EH (cell line): ENCODE data around the gene KRT80.
A peak's percentile ranks its signal among the peaks of the same experiment; 100 is the strongest.

ENCODE experiments used
- DNase-seq: peaks from one replicate; pipeline ENCODE4 v3.0.0-alpha.2; 2015; ENCODE audit warnings: low read depth

KRT80 gene

GRCh38 chr12:52210925-52211650, 19.3 kb upstream of the KRT80 start:
- DNase-seq: no peak

GRCh38 chr12:52210186-52210924, 18.5 kb upstream of the KRT80 start:
- peak; percentile 86 for DNase-seq

- no peak for DNase-seq
These were observed 17.5 kb upstream of the KRT80 start for GRCh38 chr12:52209321-52209720.

- no peak for DNase-seq
These were observed 16.8 kb upstream of the KRT80 start for GRCh38 chr12:52208424-52209165.

GRCh38 chr12:52207895-52208294, 16.1 kb upstream of the KRT80 start:
- peak; percentile 54 for DNase-seq

DNA sequence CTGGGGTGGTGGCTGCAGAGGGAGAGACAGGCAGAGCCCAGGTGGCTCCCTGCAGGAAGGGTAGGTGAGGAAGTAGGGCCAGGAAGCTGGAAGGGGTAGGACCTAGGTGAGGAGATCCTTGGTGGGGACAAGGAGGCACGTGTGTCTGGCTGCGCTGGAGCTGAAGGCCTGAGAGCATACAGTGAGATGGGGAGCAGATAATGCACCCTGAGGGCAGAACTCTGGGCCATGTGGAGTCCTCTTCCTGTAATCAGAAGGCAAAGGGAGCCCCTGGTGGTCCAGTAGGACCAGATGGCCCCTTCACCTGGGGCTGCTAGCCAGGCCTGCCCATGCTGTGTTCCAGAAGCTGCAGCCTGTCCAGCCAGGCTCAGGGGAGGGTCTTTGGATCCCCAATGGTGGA, 15.3 kb upstream of the KRT80 start:
- no peak for DNase-seq

DNA sequence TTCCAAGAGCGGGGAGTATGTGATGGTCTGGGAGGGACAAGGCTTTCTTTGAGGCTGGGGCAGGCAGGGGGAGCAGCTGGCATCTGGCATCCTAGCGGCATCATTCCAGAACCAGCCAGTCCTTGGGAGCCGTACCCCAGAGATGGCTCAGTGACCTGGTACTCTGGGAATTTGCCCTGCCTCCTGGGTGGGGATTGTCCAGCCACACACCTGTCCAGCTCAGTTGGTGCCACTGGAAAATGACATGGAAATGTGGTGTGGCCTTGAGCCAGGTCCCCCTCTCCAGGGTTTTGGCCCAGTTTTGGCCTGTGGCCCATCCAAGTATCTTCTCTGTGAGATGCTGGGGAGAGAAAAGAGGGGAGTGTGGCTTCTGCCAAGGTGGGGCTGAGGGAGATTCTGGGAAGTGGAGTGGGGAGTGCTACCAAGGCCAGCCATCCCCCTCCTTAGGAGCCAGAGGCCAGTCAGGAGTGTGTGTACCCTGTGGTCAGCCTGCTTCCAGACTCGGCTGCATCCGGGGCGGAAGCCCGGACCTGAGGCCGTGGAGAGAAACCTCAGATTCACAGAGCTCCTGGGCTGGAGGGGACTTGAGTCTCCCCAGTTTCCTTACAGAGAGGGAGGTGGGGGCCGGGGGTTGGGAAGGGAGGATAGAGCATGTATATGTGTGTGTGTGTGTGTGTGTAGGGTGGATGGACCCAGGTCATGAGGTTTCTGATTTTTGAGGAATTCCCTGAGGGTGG, 14.7 kb upstream of the KRT80 start:
- no peak for DNase-seq

DNA sequence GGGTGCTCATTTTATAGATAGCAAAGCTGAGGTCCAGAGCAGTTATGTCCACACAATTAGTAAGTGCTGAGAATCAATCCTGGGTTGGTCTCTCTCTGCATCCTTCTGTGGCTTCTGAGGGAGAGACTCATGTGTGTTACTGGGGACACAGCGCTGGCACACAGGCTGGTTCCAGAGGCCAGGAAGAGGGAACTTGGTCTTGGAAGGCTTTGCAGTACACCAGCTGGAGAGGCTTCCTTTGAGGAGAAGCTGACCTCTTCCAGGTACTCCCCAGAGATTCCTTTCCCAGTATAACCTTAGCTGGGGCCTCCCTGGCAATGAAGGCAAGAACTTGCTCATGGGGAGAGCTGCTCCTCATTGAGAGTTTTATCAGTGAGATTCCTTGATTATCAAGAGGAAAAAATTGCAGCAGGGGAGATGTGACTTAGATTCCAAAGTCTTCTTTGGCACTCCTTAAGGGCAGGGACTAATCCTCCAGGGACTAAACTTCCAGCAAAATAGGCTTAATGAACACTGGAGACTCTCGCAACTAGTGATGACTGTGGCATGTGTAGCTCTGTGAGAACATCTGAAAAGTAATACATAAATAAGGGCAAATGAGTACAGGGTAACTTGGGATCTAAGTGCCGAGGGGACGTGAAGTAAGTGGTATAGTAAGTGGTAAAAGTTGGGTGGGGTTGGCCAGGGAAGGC, 13.9 kb upstream of the KRT80 start:
- peak; percentile 31 for DNase-seq

DNA sequence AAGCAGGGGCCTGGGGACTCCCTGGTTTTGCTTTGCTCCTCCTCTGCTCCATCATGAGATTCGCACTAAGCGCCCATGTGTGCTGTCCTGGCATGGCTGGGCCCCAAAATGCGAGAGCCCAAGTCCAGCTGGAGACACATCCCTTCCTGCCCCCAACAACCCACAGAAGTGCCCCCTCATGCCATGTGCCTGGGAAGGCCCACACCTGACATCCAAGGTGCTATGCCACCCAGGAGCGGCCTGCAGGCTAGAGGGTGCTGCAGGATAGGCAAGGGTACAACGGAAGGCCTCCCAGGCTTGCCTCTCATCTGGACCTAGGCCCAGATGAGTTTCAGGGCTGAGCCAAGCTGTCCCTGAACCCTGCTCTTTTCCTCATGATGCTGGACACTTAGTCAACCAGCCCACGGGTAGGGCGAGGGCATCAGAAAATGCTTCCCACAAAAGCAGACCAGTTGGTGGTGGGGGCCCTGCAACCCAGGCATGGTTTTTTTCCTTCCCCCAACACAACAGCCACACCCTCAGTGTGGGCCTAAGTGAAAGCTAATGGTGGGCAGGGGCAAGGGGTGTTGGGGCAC, 13.2 kb upstream of the KRT80 start:
- DNase-seq: no peak

GRCh38 chr12:52204095-52204930, 12.5 kb upstream of the KRT80 start:
- peak; percentile 65 for DNase-seq

- peak; percentile 88 for DNase-seq
These were observed 11.5 kb upstream of the KRT80 start for GRCh38 chr12:52203079-52203921.

GRCh38 chr12:52202361-52203078, 10.7 kb upstream of the KRT80 start:
- DNase-seq: peak; percentile 41

- no peak for DNase-seq
These were observed 9.6 kb upstream of the KRT80 start for GRCh38 chr12:52201451-52201839.

- no peak for DNase-seq
These were observed 9.1 kb upstream of the KRT80 start for GRCh38 chr12:52200781-52201450.

DNA sequence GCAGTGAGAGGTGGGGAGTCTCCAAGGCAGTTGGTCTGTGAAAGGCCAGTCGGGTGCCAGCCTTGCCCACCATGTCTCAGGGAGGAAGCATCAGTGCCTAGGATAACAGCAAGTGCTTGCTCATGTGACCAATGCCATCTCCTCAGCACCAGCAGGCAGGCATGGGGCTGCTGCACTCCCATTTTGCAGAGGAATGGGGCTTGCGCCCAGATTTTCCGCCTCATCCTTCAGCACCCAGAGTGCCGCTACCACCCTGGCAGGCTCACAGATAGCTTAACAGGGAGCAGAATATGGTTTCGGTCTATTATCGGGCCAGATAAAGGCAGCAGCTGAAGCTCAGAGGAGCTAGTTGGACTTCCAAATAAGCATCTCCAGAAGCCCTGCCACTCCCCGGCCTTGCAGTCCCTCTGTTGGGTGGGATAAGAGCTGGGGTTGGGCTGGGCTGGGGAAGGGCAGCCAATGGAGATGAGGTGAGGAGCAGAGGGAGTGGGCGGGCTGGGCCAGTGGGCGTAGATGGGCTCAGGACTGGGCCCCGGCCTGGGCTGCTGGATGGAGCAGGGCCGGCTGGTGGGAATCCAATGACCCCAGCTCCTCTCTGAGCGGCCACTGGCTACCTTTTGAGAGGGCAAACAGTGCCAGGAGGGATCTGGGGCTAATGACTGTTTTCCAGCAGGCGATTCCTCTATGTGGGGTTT, 8.4 kb upstream of the KRT80 start:
- no peak for DNase-seq

- no peak for DNase-seq
These were observed 7.6 kb upstream of the KRT80 start for GRCh38 chr12:52199294-52199919.
